ENCODE measurements around the gene CDYL. TPM values are rescaled to one million over a fixed set of nuclear protein-coding genes. Genes with fewer than 3 reads are reported as not detected.
A peak's percentile ranks its signal among the peaks of the same experiment; 100 is the strongest.

The CDYL gene
- total RNA-seq, 3 donors from 2014 or later (not counting 1 experiment from before 2014, with no cell fraction given): 81.3 to 101 (median 83.8) TPM

- no peaks in the 10 kb centered on the region for H3K27me3 Mint-ChIP-seq (ENCODE audit: low read depth in 2 of 2)
- 91% methylated on average over 4 of the region's 4 CpGs for WGBS (ENCODE audit: insufficient coverage)
Measured at GRCh38 chr6:4853349-4853748, 77.1 kb downstream of the CDYL start.

GRCh38 chr6:4853782-4854511, 77.7 kb downstream of the CDYL start:
- Mint-ChIP-seq H3K27ac (peak overlapping the region; percentile 23 to 65), H3K4me1 (peaks cover 93 to 96% of the 10 kb centered on the region in 2 donors), H3K36me3 (no peaks in the 10 kb centered on the region), H3K27me3 (ENCODE audit: low read depth in 2 of 2) (no peaks in the 10 kb centered on the region), H3K4me3 (no peak overlapping the region), H3K9me3 (no peaks in the 10 kb centered on the region)
- 87% methylated on average over 16 of the region's 16 CpGs for WGBS (ENCODE audit: insufficient coverage)
- no peak overlapping the region for H3K27ac ChIP-seq (ENCODE audit: low read length)
- peaks cover 11% of the 10 kb centered on the region for H3K4me1 ChIP-seq (ENCODE audit: control insufficient read depth, insufficient read depth, low read length)
- intact Hi-C loops (cut with micrococcal nuclease): no loop called here
- H3K36me3 ChIP-seq (ENCODE audit: control insufficient read depth, insufficient read depth, low read length): no peaks in the 10 kb centered on the region
- no peaks in the 10 kb centered on the region for H3K27me3 ChIP-seq (ENCODE audit: control insufficient read depth, insufficient read depth, low read length)
- no peak overlapping the region for H3K4me3 ChIP-seq (ENCODE audit: low read length)
- TF ChIP-seq, protein P1, sequence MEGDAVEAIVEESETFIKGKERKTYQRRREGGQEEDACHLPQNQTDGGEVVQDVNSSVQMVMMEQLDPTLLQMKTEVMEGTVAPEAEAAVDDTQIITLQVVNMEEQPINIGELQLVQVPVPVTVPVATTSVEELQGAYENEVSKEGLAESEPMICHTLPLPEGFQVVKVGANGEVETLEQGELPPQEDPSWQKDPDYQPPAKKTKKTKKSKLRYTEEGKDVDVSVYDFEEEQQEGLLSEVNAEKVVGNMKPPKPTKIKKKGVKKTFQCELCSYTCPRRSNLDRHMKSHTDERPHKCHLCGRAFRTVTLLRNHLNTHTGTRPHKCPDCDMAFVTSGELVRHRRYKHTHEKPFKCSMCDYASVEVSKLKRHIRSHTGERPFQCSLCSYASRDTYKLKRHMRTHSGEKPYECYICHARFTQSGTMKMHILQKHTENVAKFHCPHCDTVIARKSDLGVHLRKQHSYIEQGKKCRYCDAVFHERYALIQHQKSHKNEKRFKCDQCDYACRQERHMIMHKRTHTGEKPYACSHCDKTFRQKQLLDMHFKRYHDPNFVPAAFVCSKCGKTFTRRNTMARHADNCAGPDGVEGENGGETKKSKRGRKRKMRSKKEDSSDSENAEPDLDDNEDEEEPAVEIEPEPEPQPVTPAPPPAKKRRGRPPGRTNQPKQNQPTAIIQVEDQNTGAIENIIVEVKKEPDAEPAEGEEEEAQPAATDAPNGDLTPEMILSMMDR (IDR thresholded peaks at IDR 0.05): no peak
- peak in 2 of 3 donors; percentile 57 to 72 for ATAC-seq
- DNase-seq: no peak
- no peaks in the 10 kb centered on the region for H3K9me3 ChIP-seq (ENCODE audit: control insufficient read depth, insufficient read depth, low read length)

More at GRCh38 chr6:4853349-4853748, 77.1 kb downstream of the CDYL start:
- no peaks in the 10 kb centered on the region for H3K36me3 ChIP-seq (ENCODE audit: control insufficient read depth, insufficient read depth, low read length)
- no peak overlapping the region for H3K4me3 Mint-ChIP-seq
- H3K27ac Mint-ChIP-seq: peak overlapping the region in 1 of 2 donors; percentile 65
- no peak for ATAC-seq
- H3K36me3 Mint-ChIP-seq: no peaks in the 10 kb centered on the region
- H3K9me3 ChIP-seq (ENCODE audit: control insufficient read depth, insufficient read depth, low read length): no peaks in the 10 kb centered on the region
- peaks cover 9% of the 10 kb centered on the region for H3K4me1 ChIP-seq (ENCODE audit: control insufficient read depth, insufficient read depth, low read length)
- no peak overlapping the region for H3K4me3 ChIP-seq (ENCODE audit: low read length)
- TF ChIP-seq, protein P1 (IDR thresholded peaks at IDR 0.05): no peak
- peaks cover 93 to 95% of the 10 kb centered on the region in 2 donors for H3K4me1 Mint-ChIP-seq
- no peaks in the 10 kb centered on the region for H3K9me3 Mint-ChIP-seq
- no peaks in the 10 kb centered on the region for H3K27me3 ChIP-seq (ENCODE audit: control insufficient read depth, insufficient read depth, low read length)
- DNase-seq: no peak
- intact Hi-C loops (cut with micrococcal nuclease): no loop called here
- no peak overlapping the region for H3K27ac ChIP-seq (ENCODE audit: low read length)

DNA sequence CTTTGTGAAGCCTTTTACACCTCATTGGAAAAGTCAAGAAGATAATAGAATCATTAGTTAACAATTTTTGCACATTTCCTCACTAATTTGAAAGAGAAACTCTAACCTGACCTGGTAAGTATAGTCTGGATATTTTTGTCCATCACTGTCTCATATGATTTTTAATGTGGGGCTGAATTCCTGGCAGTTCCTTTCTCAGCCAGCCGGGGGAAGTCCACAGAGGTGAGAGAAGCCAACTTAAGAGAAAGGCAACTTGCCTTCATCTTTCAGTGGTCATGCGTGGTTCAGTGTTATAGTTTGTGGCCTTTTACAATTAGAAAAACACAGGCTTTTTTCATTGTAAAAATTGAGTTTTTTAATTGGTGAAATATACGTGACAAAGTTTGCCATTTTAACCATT, 80.6 kb downstream of the CDYL start:
- H3K27ac Mint-ChIP-seq: peak overlapping the region in 1 of 2 donors; percentile 51
- intact Hi-C loops (cut with micrococcal nuclease): no loop called here
- H3K4me1 ChIP-seq (ENCODE audit: control insufficient read depth, insufficient read depth, low read length): peaks cover 16% of the 10 kb centered on the region

More for the DNA sequence above, 80.6 kb downstream of the CDYL start:
- TF ChIP-seq, protein P1 (IDR thresholded peaks at IDR 0.05): no peak
- Mint-ChIP-seq H3K36me3 (no peaks in the 10 kb centered on the region), H3K27me3 (ENCODE audit: low read depth in 2 of 2) (no peaks in the 10 kb centered on the region), H3K9me3 (no peaks in the 10 kb centered on the region), H3K4me1 (peaks cover 89 to 91% of the 10 kb centered on the region in 2 donors), H3K4me3 (no peak overlapping the region)
- H3K4me3 ChIP-seq (ENCODE audit: low read length): no peak overlapping the region
- H3K9me3 ChIP-seq (ENCODE audit: control insufficient read depth, insufficient read depth, low read length): no peaks in the 10 kb centered on the region
- no peaks in the 10 kb centered on the region for H3K27me3 ChIP-seq (ENCODE audit: control insufficient read depth, insufficient read depth, low read length)
- H3K36me3 ChIP-seq (ENCODE audit: control insufficient read depth, insufficient read depth, low read length): no peaks in the 10 kb centered on the region
- H3K27ac ChIP-seq (ENCODE audit: low read length): no peak overlapping the region
- WGBS (ENCODE audit: insufficient coverage): 86% methylated on average over 3 of the region's 3 CpGs
- no peak for DNase-seq
- no peak for ATAC-seq

All from natural killer cell (primary cell).